Peyer's patch (tissue), 4 donors: Measurements from ENCODE around the gene RNASE12. TPM values are rescaled to one million over a fixed set of nuclear protein-coding genes. Genes with fewer than 3 reads are reported as not detected.

Source experiments
- DNase-seq, 3 donors: peaks; one replicate each; pipeline ENCODE4 v3.0.0-alpha.2; 2017 to 2019
- H3K27ac ChIP-seq, 4 donors: fragments of 200-600 bp; sonication (generic); one replicate each; pipeline ENCODE4 v1.5.1; 2016 to 2019
- H3K27me3 ChIP-seq, 2 donors: fragments of 200-600 bp; sonication (generic); one replicate each; pipeline ENCODE4 v1.5.1; 2019
- H3K36me3 ChIP-seq, 3 donors: fragments of 200-600 bp; sonication (generic); one replicate each; pipeline ENCODE4 v1.5.1; 2016 to 2019
- H3K4me1 ChIP-seq, 4 donors: fragments of 200-600 bp; sonication (generic); one replicate each; pipeline ENCODE4 v1.5.1; 2016 to 2019
- H3K4me3 ChIP-seq, 4 donors: fragments of 200-600 bp; sonication (generic); 1 replicate in 3 of 4; 2 replicates in 1 of 4; pipeline ENCODE4 v1.5.1; 2016 to 2019; ENCODE audit warnings: mild to moderate bottlenecking in 1 of 4
- H3K9me3 ChIP-seq, 4 donors: fragments of 200-600 bp; sonication (generic); one replicate each; pipeline ENCODE4 v1.5.1; 2016 to 2019; ENCODE audit warnings: mild to moderate bottlenecking in 1 of 4
- POLR2A ChIP-seq, 2 donors: fragments of 450-650 bp; IDR thresholded peaks; one replicate each; pipeline ENCODE4 v1.5.1; 2017; ENCODE audit warnings: antibody characterized with exemption in 2 of 2, mild to moderate bottlenecking in 2 of 2, moderate library complexity in 2 of 2
- total RNA-seq, 4 donors: library from RNA; depleted of rRNA; stranded (reverse); fragments of >200 nt; gene quantifications; one replicate each; pipeline ENCODE4 v1.1.0, GENCODE V29; 2016
- TF ChIP-seq, protein P1 (sequence below), 6 experiments: fragments of 450-650 bp in 4 of 6; fragments of 200-600 bp in 2 of 6; sonication (generic) in 1 of 6; IDR thresholded peaks; one replicate each; pipeline ENCODE4 v1.5.1; 2017 to 2019; ENCODE audit warnings: antibody characterized with exemption in 6 of 6, mild to moderate bottlenecking in 3 of 6, moderate library complexity in 1 of 6

RNASE12 gene
- total RNA-seq, 4 donors from 2014 or later = not detected

DNA sequence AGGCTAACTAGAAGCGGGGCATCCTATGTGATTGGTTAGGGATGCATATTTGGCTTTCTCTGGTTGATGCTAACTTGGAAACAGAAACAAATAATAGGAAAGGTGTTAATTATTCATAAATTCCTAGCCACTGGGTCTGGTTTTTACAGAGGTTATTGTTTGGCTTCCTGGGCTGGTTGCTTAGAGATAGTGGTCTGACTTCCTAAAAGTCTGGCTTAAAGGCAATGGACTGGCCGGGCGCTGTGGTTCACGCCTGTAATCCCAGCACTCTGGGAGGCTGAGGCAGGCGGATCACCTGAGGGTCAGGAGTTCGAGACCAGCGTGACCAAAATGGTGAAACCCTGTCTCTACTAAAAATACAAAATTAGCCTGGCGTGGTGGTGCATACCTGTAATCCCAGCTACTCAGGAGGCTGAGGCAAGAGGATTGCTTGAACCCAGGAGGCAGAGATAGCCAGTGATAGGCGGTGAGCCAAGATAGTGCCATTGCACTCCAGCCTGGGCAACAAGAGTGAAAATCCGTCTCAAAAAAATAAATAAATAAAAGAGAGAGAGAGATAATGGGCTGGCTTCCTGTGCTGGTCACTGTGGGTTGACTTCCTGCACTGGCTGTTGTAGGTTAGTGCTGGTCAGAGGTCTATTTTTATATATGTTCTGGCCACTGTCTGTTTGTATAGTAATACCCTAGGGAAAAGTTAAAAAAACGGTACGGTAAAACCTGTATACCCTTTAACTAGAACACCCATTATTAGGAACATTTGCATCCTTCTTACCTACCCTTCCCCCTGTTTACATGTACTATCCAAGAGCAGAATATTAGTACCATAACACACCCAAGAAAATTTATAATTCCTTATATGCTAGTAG lies 26.2 kb upstream of the RNASE12 start:
- Histone ChIP-seq H3K9me3 (no peaks in the 10 kb centered on the region), H3K27me3 (no peaks in the 10 kb centered on the region), H3K4me1 (peaks cover 0 to 10% (median 2%) of the 10 kb centered on the region in 4 donors), H3K27ac (no peak overlapping the region), H3K36me3 (no peaks in the 10 kb centered on the region), H3K4me3 (no peak overlapping the region)
- TF ChIP-seq, protein P1, sequence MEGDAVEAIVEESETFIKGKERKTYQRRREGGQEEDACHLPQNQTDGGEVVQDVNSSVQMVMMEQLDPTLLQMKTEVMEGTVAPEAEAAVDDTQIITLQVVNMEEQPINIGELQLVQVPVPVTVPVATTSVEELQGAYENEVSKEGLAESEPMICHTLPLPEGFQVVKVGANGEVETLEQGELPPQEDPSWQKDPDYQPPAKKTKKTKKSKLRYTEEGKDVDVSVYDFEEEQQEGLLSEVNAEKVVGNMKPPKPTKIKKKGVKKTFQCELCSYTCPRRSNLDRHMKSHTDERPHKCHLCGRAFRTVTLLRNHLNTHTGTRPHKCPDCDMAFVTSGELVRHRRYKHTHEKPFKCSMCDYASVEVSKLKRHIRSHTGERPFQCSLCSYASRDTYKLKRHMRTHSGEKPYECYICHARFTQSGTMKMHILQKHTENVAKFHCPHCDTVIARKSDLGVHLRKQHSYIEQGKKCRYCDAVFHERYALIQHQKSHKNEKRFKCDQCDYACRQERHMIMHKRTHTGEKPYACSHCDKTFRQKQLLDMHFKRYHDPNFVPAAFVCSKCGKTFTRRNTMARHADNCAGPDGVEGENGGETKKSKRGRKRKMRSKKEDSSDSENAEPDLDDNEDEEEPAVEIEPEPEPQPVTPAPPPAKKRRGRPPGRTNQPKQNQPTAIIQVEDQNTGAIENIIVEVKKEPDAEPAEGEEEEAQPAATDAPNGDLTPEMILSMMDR (IDR thresholded peaks at IDR 0.05) = no peak
- no peak for TF ChIP-seq POLR2A (IDR thresholded peaks at IDR 0.05)
- no peak for DNase-seq

DNA sequence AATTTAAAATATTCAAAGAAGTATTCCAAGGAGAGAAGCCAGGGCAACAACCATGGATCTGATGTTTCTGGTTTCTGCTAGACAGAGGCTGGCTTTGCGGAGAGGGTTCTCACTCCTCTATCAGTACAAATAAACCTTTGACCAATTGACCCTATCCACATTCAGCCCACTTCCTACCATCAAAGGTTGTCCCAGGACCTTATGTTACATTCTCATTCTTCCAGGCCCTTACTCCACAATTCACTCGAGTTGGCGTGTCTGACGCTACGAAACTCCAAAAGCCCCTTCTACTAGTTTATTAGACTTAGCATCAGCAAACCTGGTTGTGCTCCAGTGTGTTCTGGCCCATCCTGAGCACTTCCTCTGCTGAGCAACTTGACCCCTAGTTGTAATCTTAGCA lies 24.8 kb upstream of the RNASE12 start:
- no peak for DNase-seq

DNA sequence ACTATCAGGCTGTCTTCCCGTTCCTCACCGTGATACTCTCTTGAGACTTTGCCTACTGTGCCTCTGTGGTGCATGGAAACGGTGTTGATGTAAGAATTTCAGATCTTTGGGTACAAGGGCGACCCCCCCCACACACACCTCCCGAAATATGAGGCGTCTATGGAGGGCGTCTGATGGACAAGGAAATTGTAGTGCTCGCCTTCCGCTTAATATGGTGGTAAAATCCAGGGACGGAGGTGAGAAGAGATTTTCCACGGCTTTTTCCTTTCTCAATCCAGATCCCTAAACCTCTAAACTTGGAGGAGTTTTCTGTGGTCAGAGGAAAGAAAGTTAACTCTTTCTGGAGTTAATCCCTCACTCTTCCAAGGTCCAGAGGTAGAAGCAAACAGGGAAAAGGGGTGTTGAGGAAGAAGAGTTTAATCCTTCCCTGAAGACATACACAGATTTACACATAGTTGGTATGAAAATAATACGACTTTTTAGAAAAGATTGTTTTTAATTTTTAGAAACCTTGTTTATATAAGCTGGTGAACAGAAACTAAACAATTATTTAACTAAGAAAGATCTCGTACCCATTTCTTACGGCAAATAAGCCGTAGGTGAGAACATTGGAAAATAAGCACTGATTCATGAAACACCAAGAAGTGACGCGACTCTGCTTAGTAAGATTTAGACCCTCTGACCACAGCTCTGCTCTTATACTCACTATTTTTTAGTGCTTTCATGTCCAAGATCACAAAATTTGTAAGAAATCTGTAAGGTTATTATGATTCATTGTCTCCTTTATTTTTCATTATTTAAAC lies 23.1 kb upstream of the RNASE12 start:
- TF ChIP-seq, protein P1 (IDR thresholded peaks at IDR 0.05) = no peak
- no peak for TF ChIP-seq POLR2A (IDR thresholded peaks at IDR 0.05)
- peaks cover 0 to 17% (median 2%) of the 10 kb centered on the region in 4 donors for H3K4me1 ChIP-seq

More for the DNA sequence above, 24.8 kb upstream of the RNASE12 start:
- no peak overlapping the region for H3K27ac ChIP-seq
- no peaks in the 10 kb centered on the region for H3K27me3 ChIP-seq
- no peaks in the 10 kb centered on the region for H3K36me3 ChIP-seq
- peaks cover 0 to 10% (median 2%) of the 10 kb centered on the region in 4 donors for H3K4me1 ChIP-seq
- no peak overlapping the region for H3K4me3 ChIP-seq
- no peaks in the 10 kb centered on the region for H3K9me3 ChIP-seq
- no peak for TF ChIP-seq POLR2A (IDR thresholded peaks at IDR 0.05)

DNA sequence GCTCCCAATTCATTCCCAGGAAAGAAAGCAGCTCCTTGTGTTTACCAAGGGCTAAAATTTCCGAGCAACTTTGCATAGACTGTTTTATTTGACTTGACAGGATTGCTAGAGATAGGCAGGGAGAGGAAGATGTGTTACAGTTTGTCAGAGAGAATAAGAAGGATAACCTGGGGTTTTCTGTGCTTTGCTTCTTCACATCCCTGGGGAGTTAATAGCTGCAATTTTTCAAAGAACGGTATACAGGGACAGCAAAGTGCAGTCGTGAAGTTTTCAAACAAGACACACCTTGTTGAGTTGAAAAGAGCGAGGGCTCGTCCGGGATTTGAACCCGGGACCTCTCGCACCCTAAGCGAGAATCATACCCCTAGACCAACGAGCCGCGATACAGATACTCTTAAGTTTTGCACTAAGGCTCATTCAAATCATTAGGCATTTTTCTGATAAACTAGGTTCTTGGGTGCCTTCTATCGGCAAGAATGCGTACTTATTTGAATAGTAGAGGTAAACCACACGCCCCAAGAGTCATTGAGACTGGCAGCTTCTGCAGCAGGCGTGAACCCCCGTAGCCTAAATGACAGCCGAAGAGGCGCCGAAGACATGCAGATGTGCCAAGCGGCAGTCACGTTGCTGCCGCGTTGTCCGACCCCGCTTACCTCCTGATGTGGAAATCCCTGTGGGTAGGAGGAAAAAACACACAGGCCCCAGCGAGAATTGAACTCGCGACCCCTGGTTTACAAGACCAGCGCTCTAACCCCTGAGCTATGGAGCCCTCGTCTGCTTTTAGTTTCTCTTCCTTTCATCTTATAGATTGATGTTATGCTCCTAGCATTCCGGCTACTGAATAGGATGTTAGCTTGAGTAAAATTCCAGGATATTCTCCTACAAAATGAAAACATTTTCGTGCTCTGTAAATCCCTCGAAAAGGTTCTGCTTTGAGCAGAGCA lies 22.2 kb upstream of the RNASE12 start:
- TF ChIP-seq, protein P1 (IDR thresholded peaks at IDR 0.05) = peak; percentile 51 to 97 (median 78)
- peak in 1 of 2 donors; percentile 36 for TF ChIP-seq POLR2A (IDR thresholded peaks at IDR 0.05)
- peaks cover 0 to 17% (median 2%) of the 10 kb centered on the region in 4 donors for H3K4me1 ChIP-seq

More for the DNA sequence above, 23.1 kb upstream of the RNASE12 start:
- DNase-seq = no peak
- no peaks in the 10 kb centered on the region for H3K36me3 ChIP-seq
- peak overlapping the region; percentile 24 to 58 (median 48) for H3K4me3 ChIP-seq
- H3K27ac ChIP-seq = peak overlapping the region; percentile 8 to 81 (median 76)
- H3K9me3 ChIP-seq = no peaks in the 10 kb centered on the region
- no peaks in the 10 kb centered on the region for H3K27me3 ChIP-seq

DNA sequence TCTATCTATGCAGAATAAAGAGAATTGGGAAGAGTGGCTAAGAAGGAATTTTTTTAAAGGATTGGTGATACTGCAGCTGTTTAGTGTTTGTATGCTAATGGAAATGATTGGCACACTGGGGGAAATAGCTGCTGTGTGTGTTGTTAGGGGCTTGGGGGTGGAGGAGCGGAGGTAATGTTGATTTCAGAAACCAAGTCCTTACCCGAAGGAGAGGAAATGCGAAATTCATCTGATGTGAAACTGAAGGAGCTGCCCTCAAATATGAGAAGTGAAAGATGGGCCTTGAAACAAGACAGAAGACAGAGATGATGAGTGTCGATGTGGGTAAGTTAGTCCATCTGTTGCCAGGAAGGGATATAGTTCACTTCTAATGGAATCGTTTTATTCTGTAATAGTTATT lies 21.2 kb upstream of the RNASE12 start:
- Histone ChIP-seq H3K27me3 (no peaks in the 10 kb centered on the region), H3K4me1 (peaks cover 0 to 17% (median 2%) of the 10 kb centered on the region in 4 donors), H3K27ac (peak overlapping the region in 3 of 4 donors; percentile 22 to 77 (median 74)), H3K4me3 (no peak overlapping the region), H3K9me3 (no peaks in the 10 kb centered on the region), H3K36me3 (no peaks in the 10 kb centered on the region)
- TF ChIP-seq, protein P1 (IDR thresholded peaks at IDR 0.05) = no peak
- TF ChIP-seq POLR2A (IDR thresholded peaks at IDR 0.05) = no peak
- DNase-seq = no peak

More for the DNA sequence above, 22.2 kb upstream of the RNASE12 start:
- no peaks in the 10 kb centered on the region for H3K27me3 ChIP-seq
- DNase-seq = peak; percentile 77 to 91 (median 82)
- peak overlapping the region; percentile 24 to 58 (median 48) for H3K4me3 ChIP-seq
- no peaks in the 10 kb centered on the region for H3K36me3 ChIP-seq
- H3K9me3 ChIP-seq = no peaks in the 10 kb centered on the region
- peak overlapping the region; percentile 24 to 81 (median 76) for H3K27ac ChIP-seq
